Epithelial cell of esophagus (primary cell): ENCODE measurements around the gene THAP6.
A peak's percentile ranks its signal among the peaks of the same experiment; 100 is the strongest.

Experiments
- DNase-seq: peaks from one replicate; pipeline ENCODE4 v3.0.0; 2010; ENCODE audit warnings: low read depth
- H3K4me3 ChIP-seq: 2 replicates; pipeline ENCODE4 v1.5.1; 2011; ENCODE audit warnings: mild to moderate bottlenecking, low read length, control low read depth
- TF ChIP-seq, protein P1 (sequence below): IDR thresholded peaks from 2 replicates; pipeline ENCODE4 v1.5.1; 2011; ENCODE audit warnings: low read depth, mild to moderate bottlenecking, low read length, control low read depth, inconsistent platforms; ENCODE audit not compliant: insufficient read depth; ENCODE audit errors: missing control alignments

Gene THAP6

DNA sequence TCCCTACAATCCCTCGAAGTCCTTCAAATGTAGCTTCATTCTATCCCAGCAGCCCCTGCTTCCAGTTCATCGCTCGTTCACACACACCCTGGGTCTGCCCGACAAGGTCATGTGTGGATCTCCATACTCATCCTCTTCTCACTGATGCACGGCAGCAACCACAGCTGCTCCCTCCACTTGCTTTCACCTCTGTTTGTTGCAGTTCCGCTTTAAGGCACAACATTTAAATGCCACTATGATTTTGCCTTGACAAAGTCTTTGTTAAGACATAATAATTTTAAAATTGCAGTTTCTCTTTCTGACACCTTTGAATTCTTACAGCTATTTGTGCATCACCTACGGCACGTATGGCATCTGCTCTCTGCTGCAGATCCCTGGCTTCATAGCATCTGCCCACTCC lies 43.4 kb downstream of the THAP6 start:
- H3K4me3 ChIP-seq = no peak overlapping the region
- TF ChIP-seq, protein P1, sequence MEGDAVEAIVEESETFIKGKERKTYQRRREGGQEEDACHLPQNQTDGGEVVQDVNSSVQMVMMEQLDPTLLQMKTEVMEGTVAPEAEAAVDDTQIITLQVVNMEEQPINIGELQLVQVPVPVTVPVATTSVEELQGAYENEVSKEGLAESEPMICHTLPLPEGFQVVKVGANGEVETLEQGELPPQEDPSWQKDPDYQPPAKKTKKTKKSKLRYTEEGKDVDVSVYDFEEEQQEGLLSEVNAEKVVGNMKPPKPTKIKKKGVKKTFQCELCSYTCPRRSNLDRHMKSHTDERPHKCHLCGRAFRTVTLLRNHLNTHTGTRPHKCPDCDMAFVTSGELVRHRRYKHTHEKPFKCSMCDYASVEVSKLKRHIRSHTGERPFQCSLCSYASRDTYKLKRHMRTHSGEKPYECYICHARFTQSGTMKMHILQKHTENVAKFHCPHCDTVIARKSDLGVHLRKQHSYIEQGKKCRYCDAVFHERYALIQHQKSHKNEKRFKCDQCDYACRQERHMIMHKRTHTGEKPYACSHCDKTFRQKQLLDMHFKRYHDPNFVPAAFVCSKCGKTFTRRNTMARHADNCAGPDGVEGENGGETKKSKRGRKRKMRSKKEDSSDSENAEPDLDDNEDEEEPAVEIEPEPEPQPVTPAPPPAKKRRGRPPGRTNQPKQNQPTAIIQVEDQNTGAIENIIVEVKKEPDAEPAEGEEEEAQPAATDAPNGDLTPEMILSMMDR = no peak
- DNase-seq = no peak

DNA sequence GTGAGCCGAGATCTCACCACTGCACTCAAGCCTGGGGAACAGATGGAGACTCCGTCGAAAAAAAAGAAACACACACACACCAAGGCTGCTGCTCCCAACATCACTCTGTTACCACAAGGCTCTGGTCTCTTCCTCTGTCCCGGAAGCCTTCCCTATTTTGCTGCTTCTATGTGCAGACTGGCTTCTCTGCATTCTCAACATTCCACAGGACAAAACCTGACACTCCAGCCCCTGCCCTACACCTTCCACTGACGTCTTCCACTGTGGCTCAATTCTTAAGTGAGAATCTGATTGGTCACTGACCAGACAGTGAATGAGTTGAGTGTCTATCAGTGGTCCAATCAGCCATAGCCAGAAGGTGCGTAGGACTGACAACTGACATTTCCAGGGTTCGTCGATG lies 47.5 kb downstream of the THAP6 start:
- TF ChIP-seq, protein P1 = no peak
- DNase-seq = peak; percentile 82
- no peak overlapping the region for H3K4me3 ChIP-seq

DNA sequence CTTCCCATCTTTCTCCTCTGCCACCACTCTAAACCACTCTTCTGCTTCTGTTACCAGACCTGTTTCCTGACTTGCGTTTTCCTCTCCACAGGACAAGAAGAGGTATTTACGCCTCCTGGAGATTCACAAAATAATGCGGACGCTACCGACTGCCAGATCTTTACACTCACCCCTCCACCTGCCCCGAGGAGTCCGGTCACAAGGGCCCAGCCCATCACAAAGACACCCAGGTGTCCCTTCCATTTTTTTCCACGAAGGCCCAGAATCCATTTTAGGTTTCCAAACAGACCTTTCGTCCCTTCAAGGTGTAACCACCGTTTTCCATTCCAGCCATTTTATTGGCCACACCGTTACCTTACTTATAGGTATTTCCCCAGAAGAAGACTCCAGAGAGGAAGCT lies 49.8 kb downstream of the THAP6 start:
- TF ChIP-seq, protein P1 = no peak
- H3K4me3 ChIP-seq = no peak overlapping the region
- no peak for DNase-seq

- TF ChIP-seq, protein P1 = no peak
- H3K4me3 ChIP-seq = no peak overlapping the region
- no peak for DNase-seq
These were observed 51.2 kb downstream of the THAP6 start for GRCh38 chr4:75565481-75565880.

DNA sequence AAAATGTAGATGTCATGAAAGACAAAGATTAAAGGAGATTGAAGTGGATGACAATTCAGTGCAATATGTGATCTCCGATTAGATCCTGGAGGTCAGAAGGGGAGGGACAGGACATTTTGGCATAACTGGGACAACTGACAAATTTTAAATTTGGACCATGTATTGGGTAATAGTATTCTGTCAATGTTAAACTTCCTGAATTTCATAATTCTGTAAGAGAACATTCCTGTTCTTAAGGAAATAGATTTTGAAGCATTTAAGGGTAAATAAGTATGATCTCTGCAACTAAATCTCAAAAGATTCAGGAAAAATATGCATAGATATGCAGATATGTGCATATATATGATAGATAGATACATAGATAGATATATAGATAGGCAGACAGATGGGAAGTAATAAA lies 52.6 kb downstream of the THAP6 start:
- TF ChIP-seq, protein P1 = no peak
- no peak overlapping the region for H3K4me3 ChIP-seq

GRCh38 chr4:75567725-75568124 lies 53.5 kb downstream of the THAP6 start:
- no peak for DNase-seq
- H3K4me3 ChIP-seq = no peak overlapping the region
- TF ChIP-seq, protein P1 = no peak

More for the DNA sequence above, 52.6 kb downstream of the THAP6 start:
- DNase-seq = no peak
